Natural killer cell (primary cell): ENCODE results near the gene ARHGEF37. TPM values are rescaled to one million over a fixed set of nuclear protein-coding genes. Genes with fewer than 3 reads are reported as not detected.
A peak's percentile ranks its signal among the peaks of the same experiment; 100 is the strongest.

Experiments
- ATAC-seq, 3 donors: fragments of 150-1000 bp in 2 of 3; fragments of 200-7000 bp in 1 of 3; cut with Tn5 transposase; 1 replicate in 1 of 3; 2 replicates in 2 of 3; pipeline ENCODE4 v1.10.0; 2021; ENCODE audit warnings: mild to moderate bottlenecking in 2 of 3, moderate library complexity in 2 of 3
- DNase-seq, 2 donors: peaks; one replicate each; pipeline versions ENCODE4 v3.0.0 to v3.0.0-alpha.2; 2013 to 2021; ENCODE audit warnings: mixed read lengths in 1 of 2
- H3K27ac ChIP-seq: one replicate; pipeline ENCODE4 v1.5.1; 2013; ENCODE audit warnings: mild to moderate bottlenecking, low read length
- H3K27me3 ChIP-seq: one replicate; pipeline ENCODE4 v1.6.1; 2013; ENCODE audit warnings: low read length; ENCODE audit not compliant: control insufficient read depth, insufficient read depth
- H3K36me3 ChIP-seq: one replicate; pipeline ENCODE4 v1.6.1; 2013; ENCODE audit warnings: low read length; ENCODE audit not compliant: control insufficient read depth, insufficient read depth
- H3K4me1 ChIP-seq: one replicate; pipeline ENCODE4 v1.6.1; 2013; ENCODE audit warnings: low read length; ENCODE audit not compliant: control insufficient read depth, insufficient read depth
- H3K4me3 ChIP-seq: one replicate; pipeline ENCODE4 v1.5.1; 2013; ENCODE audit warnings: low read length
- H3K9me3 ChIP-seq: one replicate; pipeline ENCODE4 v1.6.1; 2013; ENCODE audit warnings: low read length; ENCODE audit not compliant: control insufficient read depth, insufficient read depth
- H3K27ac Mint-ChIP-seq, 2 donors: one replicate each; pipeline ENCODE4 v1.8.0; 2022; ENCODE audit warnings: mild to moderate bottlenecking in 2 of 2, mixed read lengths in 2 of 2, moderate library complexity in 1 of 2
- H3K27me3 Mint-ChIP-seq, 2 donors: one replicate each; pipeline ENCODE4 v1.8.0; 2022; ENCODE audit warnings: low read depth in 2 of 2, mixed read lengths in 2 of 2
- H3K36me3 Mint-ChIP-seq: one replicate; pipeline ENCODE4 v1.8.0; 2022; ENCODE audit warnings: mixed read lengths
- H3K4me1 Mint-ChIP-seq, 2 donors: one replicate each; pipeline ENCODE4 v1.8.0; 2022; ENCODE audit warnings: mixed read lengths in 2 of 2
- H3K4me3 Mint-ChIP-seq: one replicate; pipeline ENCODE4 v1.8.0; 2022; ENCODE audit warnings: mild to moderate bottlenecking, moderate library complexity, mixed read lengths
- H3K9me3 Mint-ChIP-seq, 2 donors: one replicate each; pipeline ENCODE4 v1.8.0; 2022; ENCODE audit warnings: mixed read lengths in 2 of 2
- WGBS: methylation state at CpG from one replicate; pipeline ENCODE4 v1.1.7; 2013; ENCODE audit warnings: missing lambda C conversion rate; ENCODE audit not compliant: insufficient coverage; 5-methylcytosine and 5-hydroxymethylcytosine counted together
- intact Hi-C: fragments of 100-400 bp; cut with micrococcal nuclease; formaldehyde crosslinking; loops from one replicate; pipeline ENCODE4 v1.14.2; 2022
- total RNA-seq, 4 donors: library from RNA; stranded (reverse); fragments of 120-200 nt in 1 of 4; gene quantifications; one replicate each; pipeline versions ENCODE4 v1.2.3 to v1.2.4, GENCODE V29; 2013 to 2022
- TF ChIP-seq, protein P1 (sequence below): fragments of 200-600 bp; IDR thresholded peaks from one replicate; pipeline ENCODE4 v1.8.0; 2022; ENCODE audit warnings: antibody characterized with exemption

The ARHGEF37 gene
- total RNA-seq, 3 donors from 2014 or later (not counting 1 experiment from before 2014, with no cell fraction given): 0.61 to 2.6 TPM; not detected in 1

DNA sequence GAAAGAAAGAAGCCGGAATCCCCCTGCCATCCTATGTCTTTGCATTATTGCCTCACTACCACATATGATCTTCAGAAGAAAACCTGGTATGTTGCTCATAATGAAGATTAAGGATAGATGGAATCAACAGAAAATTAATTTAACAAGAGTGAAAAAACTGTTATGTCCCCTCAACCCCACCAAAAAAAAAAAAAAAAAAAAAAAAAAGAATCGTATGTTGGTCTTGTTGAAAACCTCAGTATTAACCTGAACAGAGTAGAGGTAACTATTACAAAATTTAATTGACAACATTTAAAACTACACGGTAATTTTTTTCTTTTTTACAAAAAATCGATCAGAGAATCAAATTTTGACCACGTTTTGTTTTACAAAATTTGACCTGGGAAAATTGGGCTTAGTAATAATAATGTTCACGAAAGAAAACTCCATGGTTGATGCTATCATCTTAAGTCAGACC is 29.2 kb upstream of the ARHGEF37 start:
- Mint-ChIP-seq H3K36me3 (no peaks in the 10 kb centered on the region), H3K27ac (peak overlapping the region; percentile 99), H3K27me3 (no peaks in the 10 kb centered on the region), H3K4me1 (peaks cover 36 to 40% of the 10 kb centered on the region in 2 donors), H3K4me3 (peak overlapping the region; percentile 99), H3K9me3 (no peaks in the 10 kb centered on the region)
- H3K4me1 ChIP-seq: peaks cover 22% of the 10 kb centered on the region
- no peaks in the 10 kb centered on the region for H3K27me3 ChIP-seq
- intact Hi-C loops: loop anchor here (5.0 kb wide), 1 partner anchor 35 kb away; no protein-coding TSS in a partner anchor
- peak overlapping the region; percentile 88 for H3K27ac ChIP-seq
- H3K36me3 ChIP-seq: peaks cover 5% of the 10 kb centered on the region
- H3K9me3 ChIP-seq: no peaks in the 10 kb centered on the region
- H3K4me3 ChIP-seq: peak overlapping the region; percentile 60
- TF ChIP-seq, protein P1, sequence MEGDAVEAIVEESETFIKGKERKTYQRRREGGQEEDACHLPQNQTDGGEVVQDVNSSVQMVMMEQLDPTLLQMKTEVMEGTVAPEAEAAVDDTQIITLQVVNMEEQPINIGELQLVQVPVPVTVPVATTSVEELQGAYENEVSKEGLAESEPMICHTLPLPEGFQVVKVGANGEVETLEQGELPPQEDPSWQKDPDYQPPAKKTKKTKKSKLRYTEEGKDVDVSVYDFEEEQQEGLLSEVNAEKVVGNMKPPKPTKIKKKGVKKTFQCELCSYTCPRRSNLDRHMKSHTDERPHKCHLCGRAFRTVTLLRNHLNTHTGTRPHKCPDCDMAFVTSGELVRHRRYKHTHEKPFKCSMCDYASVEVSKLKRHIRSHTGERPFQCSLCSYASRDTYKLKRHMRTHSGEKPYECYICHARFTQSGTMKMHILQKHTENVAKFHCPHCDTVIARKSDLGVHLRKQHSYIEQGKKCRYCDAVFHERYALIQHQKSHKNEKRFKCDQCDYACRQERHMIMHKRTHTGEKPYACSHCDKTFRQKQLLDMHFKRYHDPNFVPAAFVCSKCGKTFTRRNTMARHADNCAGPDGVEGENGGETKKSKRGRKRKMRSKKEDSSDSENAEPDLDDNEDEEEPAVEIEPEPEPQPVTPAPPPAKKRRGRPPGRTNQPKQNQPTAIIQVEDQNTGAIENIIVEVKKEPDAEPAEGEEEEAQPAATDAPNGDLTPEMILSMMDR: no peak
- 70% methylated on average over 3 of the region's 6 CpGs for WGBS
- ATAC-seq: no peak
- no peak for DNase-seq

DNA sequence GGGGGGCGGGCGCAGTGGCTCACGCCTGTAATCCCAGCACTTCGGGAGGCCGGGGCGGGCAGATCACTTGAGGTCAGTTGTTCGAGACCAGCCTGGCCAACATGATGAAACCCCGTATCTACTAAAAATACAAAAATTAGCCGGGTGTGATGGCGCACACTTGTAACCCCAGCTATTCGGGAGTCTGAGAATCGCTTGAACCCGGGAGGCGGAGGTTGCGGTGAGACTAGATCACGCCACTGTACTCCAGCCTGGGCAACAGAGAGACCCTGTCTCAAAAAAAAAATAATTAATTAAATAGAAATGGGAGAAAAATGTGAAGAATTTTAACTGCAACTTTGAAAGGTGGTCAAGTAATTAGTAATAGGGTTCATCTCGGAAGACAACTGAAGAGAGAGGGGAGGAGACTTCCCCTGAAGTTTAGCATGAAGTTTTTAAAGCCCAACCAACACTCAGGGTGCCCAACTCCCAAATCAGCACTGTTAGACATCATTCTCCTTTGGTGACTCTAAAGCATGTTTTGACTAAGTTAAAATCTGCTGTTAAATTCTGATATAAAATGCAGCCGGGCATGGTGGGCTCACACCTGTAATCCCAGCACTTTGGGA is 28.6 kb upstream of the ARHGEF37 start:
- no peaks in the 10 kb centered on the region for H3K27me3 ChIP-seq
- ATAC-seq: no peak
- H3K4me1 ChIP-seq: peaks cover 21% of the 10 kb centered on the region
- Mint-ChIP-seq H3K4me3 (no peak overlapping the region), H3K9me3 (no peaks in the 10 kb centered on the region), H3K4me1 (peaks cover 31 to 36% of the 10 kb centered on the region in 2 donors), H3K27ac (no peak overlapping the region), H3K27me3 (no peaks in the 10 kb centered on the region), H3K36me3 (no peaks in the 10 kb centered on the region)
- TF ChIP-seq, protein P1: no peak
- H3K4me3 ChIP-seq: no peak overlapping the region
- DNase-seq: no peak
- 96% methylated on average over 18 of the region's 18 CpGs for WGBS
- no peaks in the 10 kb centered on the region for H3K36me3 ChIP-seq
- intact Hi-C loops: loop anchor here (5.0 kb wide), 1 partner anchor 35 kb away; no protein-coding TSS in a partner anchor
- H3K9me3 ChIP-seq: no peaks in the 10 kb centered on the region
- H3K27ac ChIP-seq: no peak overlapping the region

DNA sequence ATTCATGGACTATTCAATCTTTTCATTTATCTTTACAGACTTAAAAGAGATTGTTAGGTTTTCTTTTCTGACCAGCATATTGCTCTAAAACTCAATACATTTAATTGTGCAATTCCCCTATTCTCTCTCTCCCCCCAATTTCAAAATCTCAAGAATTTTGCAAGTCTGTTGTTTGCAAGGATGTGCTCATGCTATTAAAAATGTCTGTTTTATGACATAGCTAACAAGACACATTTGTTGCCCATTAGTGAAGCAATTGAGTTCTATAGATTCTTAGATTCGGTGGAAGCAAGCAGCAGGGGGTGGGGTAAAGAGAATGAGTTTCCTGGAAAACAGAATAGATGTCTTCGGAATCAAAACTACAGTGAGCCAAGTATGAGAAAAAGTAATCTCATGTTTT is 21.6 kb upstream of the ARHGEF37 start:
- no peak for ATAC-seq
- no peak overlapping the region for H3K27ac ChIP-seq
- H3K4me3 ChIP-seq: no peak overlapping the region
- no peak for DNase-seq
- H3K9me3 ChIP-seq: no peaks in the 10 kb centered on the region
- WGBS: 89% methylated on average over 2 of the region's 2 CpGs
- Mint-ChIP-seq H3K27ac (no peak overlapping the region), H3K27me3 (no peaks in the 10 kb centered on the region), H3K9me3 (no peaks in the 10 kb centered on the region), H3K4me3 (no peak overlapping the region), H3K36me3 (no peaks in the 10 kb centered on the region), H3K4me1 (no peaks in the 10 kb centered on the region)
- no peaks in the 10 kb centered on the region for H3K36me3 ChIP-seq
- TF ChIP-seq, protein P1: no peak
- no peaks in the 10 kb centered on the region for H3K27me3 ChIP-seq
- H3K4me1 ChIP-seq: no peaks in the 10 kb centered on the region
- intact Hi-C loops: loop anchor here (5.0 kb wide), 1 partner anchor 417 kb away; the partner anchor contains the start of gene ABLIM3

DNA sequence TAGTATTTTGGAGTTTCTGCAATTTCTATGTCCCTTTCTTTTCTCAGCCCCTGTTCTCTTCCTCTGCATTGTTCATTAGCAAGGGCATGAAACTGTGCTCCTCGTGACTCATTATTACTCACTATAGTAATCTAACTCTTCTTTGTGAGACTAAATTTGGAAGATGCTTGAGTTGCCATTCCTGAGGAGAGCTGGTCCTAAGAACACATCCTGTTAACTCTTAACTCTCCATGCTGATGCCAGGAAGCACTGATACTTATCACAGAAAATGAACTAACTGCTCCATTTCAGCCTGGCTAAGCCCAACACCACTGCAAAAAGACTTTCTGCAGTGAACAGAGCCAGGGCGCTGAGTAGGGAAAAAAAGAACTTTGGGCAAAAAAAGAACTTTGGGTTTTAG is 19.4 kb upstream of the ARHGEF37 start:
- no peaks in the 10 kb centered on the region for H3K4me1 Mint-ChIP-seq
- intact Hi-C loops: loop anchor here (5.0 kb wide), 1 partner anchor 420 kb away; the partner anchor contains the start of gene ABLIM3
- Histone ChIP-seq H3K27me3 (no peaks in the 10 kb centered on the region), H3K36me3 (no peaks in the 10 kb centered on the region), H3K9me3 (no peaks in the 10 kb centered on the region), H3K4me3 (no peak overlapping the region), H3K27ac (no peak overlapping the region), H3K4me1 (no peaks in the 10 kb centered on the region)
- no peaks in the 10 kb centered on the region for H3K9me3 Mint-ChIP-seq
- H3K27me3 Mint-ChIP-seq: no peaks in the 10 kb centered on the region
- H3K36me3 Mint-ChIP-seq: no peaks in the 10 kb centered on the region
- 100% methylated on average over 1 of the region's 2 CpGs for WGBS
- no peak overlapping the region for H3K4me3 Mint-ChIP-seq
- H3K27ac Mint-ChIP-seq: no peak overlapping the region
- TF ChIP-seq, protein P1: no peak
- ATAC-seq: no peak
- no peak for DNase-seq
